ENCODE data around the gene SCAND1.

DNA sequence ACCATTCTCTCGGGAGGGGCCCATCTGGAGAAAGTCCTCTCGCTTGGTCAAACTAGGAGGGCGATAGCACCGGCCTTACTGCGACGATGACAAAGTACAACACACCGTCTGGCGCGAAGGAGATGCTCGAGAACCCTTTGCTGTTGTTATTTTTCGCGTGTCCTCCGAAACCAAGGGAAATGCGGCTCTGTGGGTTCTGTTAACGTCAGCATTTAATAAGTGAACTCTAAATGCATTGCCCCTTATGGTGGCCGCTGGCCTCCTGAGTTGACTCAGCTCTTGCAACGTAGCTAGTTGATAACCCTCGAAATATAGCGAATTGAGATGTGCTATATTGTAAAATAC, 577 bp upstream of the SCAND1 start:
- TF ChIP-seq, protein P1, sequence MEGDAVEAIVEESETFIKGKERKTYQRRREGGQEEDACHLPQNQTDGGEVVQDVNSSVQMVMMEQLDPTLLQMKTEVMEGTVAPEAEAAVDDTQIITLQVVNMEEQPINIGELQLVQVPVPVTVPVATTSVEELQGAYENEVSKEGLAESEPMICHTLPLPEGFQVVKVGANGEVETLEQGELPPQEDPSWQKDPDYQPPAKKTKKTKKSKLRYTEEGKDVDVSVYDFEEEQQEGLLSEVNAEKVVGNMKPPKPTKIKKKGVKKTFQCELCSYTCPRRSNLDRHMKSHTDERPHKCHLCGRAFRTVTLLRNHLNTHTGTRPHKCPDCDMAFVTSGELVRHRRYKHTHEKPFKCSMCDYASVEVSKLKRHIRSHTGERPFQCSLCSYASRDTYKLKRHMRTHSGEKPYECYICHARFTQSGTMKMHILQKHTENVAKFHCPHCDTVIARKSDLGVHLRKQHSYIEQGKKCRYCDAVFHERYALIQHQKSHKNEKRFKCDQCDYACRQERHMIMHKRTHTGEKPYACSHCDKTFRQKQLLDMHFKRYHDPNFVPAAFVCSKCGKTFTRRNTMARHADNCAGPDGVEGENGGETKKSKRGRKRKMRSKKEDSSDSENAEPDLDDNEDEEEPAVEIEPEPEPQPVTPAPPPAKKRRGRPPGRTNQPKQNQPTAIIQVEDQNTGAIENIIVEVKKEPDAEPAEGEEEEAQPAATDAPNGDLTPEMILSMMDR (IDR thresholded peaks at IDR 0.05; ENCODE audit: insufficient read depth, low read length, poor library complexity, severe bottlenecking), result no peak
- TF ChIP-seq EZH2phosphoT487 (conservative IDR thresholded peaks at IDR 0.05; ENCODE audit: low read length), result no peak
